NCI-H2171 treated with DMSO at 0.1 percent for 48 hours (cell line): Measurements from ENCODE around the gene SLPI.

Experiments used
- DNase-seq: peaks from one replicate; lab custom pipeline; 2025; lab: John Stamatoyannopoulos, UW

The SLPI gene

DNA sequence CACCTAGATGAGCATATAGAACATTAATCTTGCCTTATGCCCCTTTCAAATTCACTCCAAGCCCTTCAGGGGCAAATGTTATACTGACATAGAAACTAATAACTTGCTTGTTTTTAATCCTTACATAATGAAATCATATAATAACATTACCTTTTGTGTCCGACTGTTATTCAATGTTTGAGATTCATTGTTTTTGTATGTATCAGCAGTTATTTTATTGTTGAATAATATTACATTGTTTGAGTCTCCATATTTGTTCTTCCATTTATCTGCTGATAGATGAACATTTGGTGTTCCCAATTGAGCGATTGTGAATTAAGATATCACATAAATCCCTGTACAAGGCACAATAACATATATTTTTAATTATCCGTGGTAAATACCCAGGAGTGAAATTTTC is 41.5 kb downstream of the SLPI start:
- DNase-seq: no peak

GRCh38 chr20:45211569-45212474 is 42.5 kb downstream of the SLPI start:
- peak; percentile 88 for DNase-seq

DNA sequence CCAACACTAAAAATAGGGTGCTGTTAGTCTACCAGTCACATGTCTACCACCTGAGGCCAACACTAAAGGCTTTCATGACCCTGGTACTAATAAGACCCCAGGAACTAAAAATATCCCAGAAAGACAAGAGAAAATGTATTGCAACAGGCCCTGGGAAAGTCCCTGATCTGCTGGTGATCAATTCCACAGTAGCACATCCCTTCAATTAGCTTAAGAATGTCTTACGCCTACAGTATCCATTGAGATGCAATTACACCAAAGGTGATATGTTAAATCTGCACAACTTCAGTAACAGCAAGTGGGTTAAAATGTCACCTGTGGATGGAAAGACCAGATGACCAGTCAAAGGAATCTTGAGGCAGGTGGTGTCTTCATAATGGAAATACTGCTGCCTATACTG is 44.4 kb downstream of the SLPI start:
- DNase-seq: no peak

DNA sequence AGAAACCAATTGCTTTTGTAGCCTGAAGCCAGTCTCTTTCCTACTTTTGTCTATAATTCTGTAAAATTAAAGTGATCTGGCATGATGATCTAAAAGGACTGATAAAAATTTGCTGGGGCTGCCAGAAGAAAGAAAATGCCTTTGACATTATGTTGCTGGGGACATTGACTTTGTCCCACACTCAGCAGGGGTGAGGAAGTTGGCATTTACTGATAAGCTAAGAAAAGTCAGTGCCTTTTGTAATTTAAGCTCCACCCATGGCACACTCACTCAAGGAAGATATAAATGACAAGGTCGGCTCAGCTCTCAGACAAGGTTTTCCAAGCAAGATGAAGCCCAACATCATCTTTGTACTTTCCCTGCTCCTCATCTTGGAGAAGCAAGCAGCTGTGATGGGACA is 47.6 kb downstream of the SLPI start, which contains the start of gene SEMG1:
TSS of gene SEMG1 (plus strand) at position 309 of the 400 bp plus-strand sequence. CDS start at position 330, 21 bp downstream.
- DNase-seq: no peak
